Astrocyte of the spinal cord (primary cell): ENCODE results near the gene SIRT6.
"Not testable (repeated sequence)": the region's sequence is repeated elsewhere in the genome, so short reads cannot be mapped to it uniquely, and the experiment has no call there.

ENCODE experiments used
- DNase-seq: peaks from one replicate; pipeline ENCODE4 v3.0.0; 2011; ENCODE audit warnings: low read depth, low spot score
- H3K4me3 ChIP-seq: 2 replicates; pipeline ENCODE4 v1.5.1; 2011; ENCODE audit warnings: low read depth, mild to moderate bottlenecking, low read length, moderate library complexity
- in situ Hi-C: cut with HindIII; loops from 2 replicates; pipeline ENCODE4 v1.10.0; 2017; ENCODE audit warnings: low sequenced_read_pairs
- TF ChIP-seq, protein P1 (sequence below): IDR thresholded peaks from 2 replicates; pipeline ENCODE4 v1.5.1; 2012; ENCODE audit warnings: low read depth, mild to moderate bottlenecking, low read length, inconsistent platforms

The SIRT6 gene

DNA sequence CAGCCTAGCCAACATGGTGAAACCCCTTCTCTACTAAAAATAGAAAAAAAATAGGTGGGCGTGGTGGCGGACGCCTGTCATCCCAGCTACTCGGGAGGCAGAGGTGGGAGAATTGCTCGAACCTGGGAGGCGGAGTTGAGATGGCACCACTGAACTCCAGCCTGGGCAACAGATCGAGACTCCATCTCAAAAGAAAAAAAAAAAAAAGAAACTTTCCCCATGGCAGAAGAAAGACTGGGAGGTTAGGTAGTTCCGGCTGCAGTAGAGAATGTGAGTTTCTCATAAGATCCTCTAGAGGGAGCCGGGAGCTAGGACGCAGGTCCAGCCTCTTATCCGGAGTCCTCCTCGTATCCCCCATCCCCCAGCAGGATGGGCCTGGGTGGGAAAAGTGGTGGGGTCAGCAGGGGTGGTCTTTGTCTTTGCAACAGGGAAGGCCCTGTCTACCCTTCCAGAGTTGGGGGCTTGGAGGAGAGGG lies 42.1 kb downstream of the SIRT6 start:
- TF ChIP-seq, protein P1, sequence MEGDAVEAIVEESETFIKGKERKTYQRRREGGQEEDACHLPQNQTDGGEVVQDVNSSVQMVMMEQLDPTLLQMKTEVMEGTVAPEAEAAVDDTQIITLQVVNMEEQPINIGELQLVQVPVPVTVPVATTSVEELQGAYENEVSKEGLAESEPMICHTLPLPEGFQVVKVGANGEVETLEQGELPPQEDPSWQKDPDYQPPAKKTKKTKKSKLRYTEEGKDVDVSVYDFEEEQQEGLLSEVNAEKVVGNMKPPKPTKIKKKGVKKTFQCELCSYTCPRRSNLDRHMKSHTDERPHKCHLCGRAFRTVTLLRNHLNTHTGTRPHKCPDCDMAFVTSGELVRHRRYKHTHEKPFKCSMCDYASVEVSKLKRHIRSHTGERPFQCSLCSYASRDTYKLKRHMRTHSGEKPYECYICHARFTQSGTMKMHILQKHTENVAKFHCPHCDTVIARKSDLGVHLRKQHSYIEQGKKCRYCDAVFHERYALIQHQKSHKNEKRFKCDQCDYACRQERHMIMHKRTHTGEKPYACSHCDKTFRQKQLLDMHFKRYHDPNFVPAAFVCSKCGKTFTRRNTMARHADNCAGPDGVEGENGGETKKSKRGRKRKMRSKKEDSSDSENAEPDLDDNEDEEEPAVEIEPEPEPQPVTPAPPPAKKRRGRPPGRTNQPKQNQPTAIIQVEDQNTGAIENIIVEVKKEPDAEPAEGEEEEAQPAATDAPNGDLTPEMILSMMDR: peak; percentile 74
- peak; percentile 59 for DNase-seq
- in situ Hi-C loops: no loop called here
- no peak overlapping the region for H3K4me3 ChIP-seq

DNA sequence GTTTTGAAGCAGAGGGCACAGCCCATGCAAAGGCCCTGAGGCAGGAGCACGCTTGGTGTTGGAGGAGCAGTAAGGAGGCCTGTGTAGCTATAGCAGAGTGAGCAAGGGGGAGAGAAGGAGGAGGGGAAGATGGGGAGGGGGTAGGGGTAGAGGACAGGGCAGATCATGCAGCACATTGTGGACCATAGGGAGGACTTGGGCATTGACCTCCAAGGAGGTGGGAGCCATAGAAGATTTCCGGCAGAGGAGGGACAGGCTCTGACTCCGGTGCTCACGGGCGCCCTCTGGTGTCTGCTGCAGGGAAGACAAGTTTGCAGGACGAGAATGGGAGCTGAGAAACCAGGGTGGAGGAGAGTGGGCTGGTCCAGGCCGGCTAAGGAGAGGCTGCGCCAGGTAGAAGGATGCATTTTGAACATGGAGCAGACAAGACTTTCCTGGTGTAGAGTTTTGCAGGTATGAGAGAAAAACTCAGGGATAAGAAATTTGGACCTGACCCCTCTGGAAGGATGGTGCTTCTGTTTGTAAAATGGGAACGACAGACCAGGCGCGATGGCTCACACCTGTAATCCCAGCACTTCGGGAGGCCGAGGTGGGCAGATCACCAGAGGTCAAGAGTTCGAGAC lies 42.6 kb downstream of the SIRT6 start:
- TF ChIP-seq, protein P1: peak; percentile 90
- H3K4me3 ChIP-seq: no peak overlapping the region
- peak; percentile 35 for DNase-seq
- in situ Hi-C loops: no loop called here

DNA sequence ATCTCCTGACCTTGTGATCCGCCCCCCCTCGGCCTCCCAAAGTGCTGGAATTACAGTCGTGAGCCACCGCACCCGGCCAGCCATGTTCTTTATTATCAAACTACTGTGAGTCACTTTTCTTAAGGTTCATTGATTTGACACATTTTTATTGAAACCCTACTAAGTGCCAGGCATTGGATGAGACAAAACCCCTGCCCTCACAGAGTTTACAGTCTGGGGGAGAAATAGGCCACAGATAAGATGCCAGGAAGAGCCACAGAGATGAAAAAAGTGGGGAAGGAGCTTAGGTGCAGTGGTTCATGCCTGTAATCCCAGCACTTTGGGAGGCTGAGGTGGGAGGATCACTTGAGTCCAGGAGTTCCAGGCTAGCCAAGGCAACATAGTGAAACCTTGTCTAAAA lies 43.9 kb downstream of the SIRT6 start:
- no peak for DNase-seq
- in situ Hi-C loops: no loop called here
- TF ChIP-seq, protein P1: no peak
- H3K4me3 ChIP-seq: no peak overlapping the region

DNA sequence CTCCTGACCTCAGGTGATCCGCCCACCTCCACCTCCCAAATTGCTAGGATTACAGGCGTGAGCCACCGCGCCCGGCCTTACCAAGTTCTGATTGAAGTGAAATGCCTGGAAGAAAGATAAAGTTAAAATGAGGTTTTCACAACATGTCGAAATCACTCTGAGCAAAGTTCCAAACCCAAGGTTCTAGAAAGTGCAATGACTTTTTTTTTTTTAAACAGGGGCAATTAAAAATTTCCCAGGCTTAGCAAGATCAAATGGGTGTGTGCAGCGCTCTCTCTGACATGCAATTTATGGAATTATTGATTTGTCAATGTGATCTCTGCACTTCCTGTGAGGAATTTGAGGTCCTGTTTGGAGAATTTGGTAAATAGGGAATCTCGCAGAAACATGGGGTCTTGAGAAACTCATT lies 45.7 kb downstream of the SIRT6 start:
- no peak overlapping the region for H3K4me3 ChIP-seq
- in situ Hi-C loops: no loop called here
- no peak for DNase-seq
- TF ChIP-seq, protein P1: no peak

DNA sequence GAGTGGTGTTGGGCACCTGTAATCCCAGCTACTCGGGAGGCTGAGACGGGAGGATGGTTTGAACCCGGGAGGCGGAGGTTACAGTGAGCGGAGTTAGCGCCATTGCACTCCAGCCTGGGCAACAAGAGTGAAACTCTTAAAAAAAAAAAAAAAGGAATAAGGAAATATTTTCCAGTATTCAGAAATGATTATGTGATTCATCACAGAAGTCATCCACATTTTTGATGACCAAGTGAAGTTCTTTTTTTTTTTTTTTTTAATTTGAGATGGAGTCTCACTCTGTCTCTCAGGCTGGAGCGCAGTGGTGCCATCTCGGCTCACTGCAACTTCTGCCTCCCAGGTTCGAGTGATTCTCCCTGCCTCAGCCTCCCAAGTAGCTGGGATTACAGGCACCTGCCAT lies 47.0 kb downstream of the SIRT6 start:
- DNase-seq, in situ Hi-C loops, H3K4me3 ChIP-seq: not testable (repeated sequence)

DNA sequence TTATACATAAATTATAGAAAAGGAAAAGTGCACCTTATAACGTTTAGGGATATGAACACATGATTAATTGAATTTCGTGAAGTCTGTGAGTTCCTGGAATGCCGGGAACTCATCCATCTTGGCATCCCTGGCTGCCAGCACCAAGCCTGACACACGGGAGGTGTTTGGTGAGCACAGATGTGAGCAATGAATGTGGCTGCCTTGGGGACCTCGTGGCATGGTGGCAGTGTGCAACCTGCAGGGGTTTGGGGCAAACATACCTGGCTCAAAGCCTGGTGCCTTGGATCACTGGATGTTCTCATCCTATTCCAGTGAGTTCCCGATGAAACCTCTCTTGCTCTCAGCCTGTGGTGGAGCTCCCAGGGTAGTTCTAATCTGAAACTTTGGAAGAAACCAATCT lies 48.0 kb downstream of the SIRT6 start:
- TF ChIP-seq, protein P1: no peak
- no peak overlapping the region for H3K4me3 ChIP-seq
- DNase-seq: no peak
- in situ Hi-C loops: no loop called here

DNA sequence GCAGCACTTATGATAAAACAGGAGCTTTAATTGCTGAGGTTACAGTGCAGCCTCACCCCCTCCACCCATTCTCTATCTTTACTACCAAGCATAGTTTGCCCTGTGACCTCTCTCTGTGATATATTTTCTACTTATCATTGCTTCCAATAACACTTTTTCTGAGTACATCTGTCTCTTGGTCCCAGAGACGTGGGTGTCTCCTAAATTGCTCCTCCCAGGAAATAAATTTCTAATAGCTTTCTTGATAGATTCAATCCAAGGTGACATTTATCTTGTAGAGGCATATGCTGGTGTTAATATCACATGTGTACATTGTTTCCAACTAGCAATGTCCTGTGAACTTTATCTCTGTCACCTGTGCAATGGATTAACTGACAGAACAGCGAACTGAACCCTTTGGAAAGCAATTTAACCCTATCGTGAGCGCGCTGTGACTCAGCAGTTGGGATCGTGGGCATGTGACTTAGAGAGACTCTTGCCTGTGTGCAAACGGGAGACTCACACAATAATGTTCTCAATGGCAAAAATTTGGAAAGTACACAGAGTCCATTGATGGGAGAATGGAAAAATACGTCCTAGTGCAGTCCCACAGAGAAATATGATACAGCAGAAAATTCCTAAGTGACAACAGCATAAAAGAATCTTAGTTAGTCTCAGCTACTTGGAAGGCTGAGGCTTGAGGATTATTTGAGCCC lies 51.5 kb downstream of the SIRT6 start:
- H3K4me3 ChIP-seq: no peak overlapping the region

DNA sequence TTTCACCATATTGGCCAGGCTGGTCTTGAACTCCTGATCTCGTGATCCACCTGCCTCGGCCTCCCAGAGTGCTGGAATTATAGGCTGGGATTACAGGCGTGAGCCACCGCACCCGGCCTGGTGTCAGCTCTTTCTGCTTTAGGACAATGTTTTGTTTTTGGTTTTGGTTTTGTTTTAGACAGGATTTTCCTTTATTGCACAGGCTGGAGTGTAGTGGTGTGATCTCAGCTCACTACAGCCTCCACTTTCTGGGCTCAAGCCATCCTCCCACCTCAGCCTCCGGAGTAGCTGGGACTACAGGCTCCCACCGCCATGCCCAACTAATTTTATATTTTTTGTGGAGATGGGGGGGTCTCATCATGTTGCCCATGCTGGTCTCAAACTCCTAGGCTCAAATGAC lies 53.3 kb downstream of the SIRT6 start:
- H3K4me3 ChIP-seq, in situ Hi-C loops, DNase-seq: not testable (repeated sequence)

More for the DNA sequence above, 51.5 kb downstream of the SIRT6 start:
- peak; percentile 77 for DNase-seq
- in situ Hi-C loops: no loop called here
- TF ChIP-seq, protein P1: no peak

DNA sequence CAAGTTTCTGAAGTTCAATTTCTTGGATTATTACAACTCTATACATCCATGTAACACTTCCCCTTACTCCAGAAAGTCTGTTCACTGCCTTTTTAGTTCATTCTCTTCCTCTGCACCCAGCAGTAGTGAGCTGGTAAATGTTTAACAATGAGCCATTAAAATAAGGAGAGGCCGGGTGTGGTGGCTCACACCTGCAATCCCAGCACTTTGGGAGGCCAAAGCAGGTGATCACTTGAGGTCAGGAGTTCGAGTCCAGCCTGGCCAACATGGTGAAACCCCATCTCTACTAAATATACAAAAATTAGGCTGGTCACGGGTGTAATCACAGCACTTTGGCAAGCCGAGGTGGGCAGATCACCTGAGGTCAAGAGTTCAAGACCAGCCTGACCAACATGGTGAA lies 55.0 kb downstream of the SIRT6 start:
- DNase-seq, in situ Hi-C loops, H3K4me3 ChIP-seq: not testable (repeated sequence)
